Endothelial cell of umbilical vein (primary cell): ENCODE data around the gene CATSPER3. TPM values are rescaled to one million over a fixed set of nuclear protein-coding genes. Genes with fewer than 3 reads are reported as not detected.

Experiments
- BruUV-seq: library from RNA; stranded (reverse); fragments of 400-500 nt; replicated peaks from 2 replicates; lab custom pipeline; 2021; lab: Mats Ljungman, UMichigan
- CTCF ChIA-PET: fragments of 300-600, 350-600 bp; sonication (Branson Sonifier 250); formaldehyde crosslinking; loops from one replicate; lab custom pipeline; 2021; ENCODE audit warnings: antibody characterized with exemption, inconsistent platforms; lab: Charles Lee
- POLR2A ChIA-PET: fragments of 300-600, 350-600 bp; sonication (Branson Sonifier 250); formaldehyde crosslinking; loops from one replicate; lab custom pipeline; 2021; ENCODE audit warnings: antibody characterized with exemption, inconsistent platforms; lab: Charles Lee
- DNase-seq: peaks from one replicate; pipeline ENCODE4 v3.0.0-alpha.2; 2011; ENCODE audit warnings: low read depth, low spot score
- FAIRE-seq: peaks from 2 replicates; lab custom pipeline; 2011; peaks lifted over from hg19 to GRCh38; lab: Jason Lieb, UNC
- H2AFZ ChIP-seq: 2 replicates; pipeline ENCODE4 v1.6.0; 2012; ENCODE audit warnings: low read depth, low read length, control low read depth, inconsistent platforms
- H3K27ac ChIP-seq: 2 replicates; pipeline ENCODE4 v1.5.1; 2011; ENCODE audit warnings: low read depth, mild to moderate bottlenecking, control low read depth, low read length, moderate library complexity; ENCODE audit not compliant: insufficient read depth
- H3K27me3 ChIP-seq, 2 experiments: 2 replicates each; pipeline versions ENCODE4 v1.6.0 to v1.6.1; 2011; ENCODE audit warnings: low read length in 2 of 2, mixed read lengths in 1 of 2; ENCODE audit not compliant: control insufficient read depth in 2 of 2, insufficient read depth in 2 of 2
- H3K36me3 ChIP-seq, 2 experiments: 2 replicates in 1 of 2; 3 replicates in 1 of 2; pipeline ENCODE4 v1.5.1; 2011; ENCODE audit warnings: low read length in 2 of 2, mild to moderate bottlenecking in 1 of 2, moderate library complexity in 1 of 2; ENCODE audit not compliant: control insufficient read depth in 2 of 2, insufficient read depth in 2 of 2; ENCODE audit errors: extremely low read depth in 1 of 2
- H3K4me1 ChIP-seq: 3 replicates; pipeline ENCODE4 v1.5.1; 2011; ENCODE audit warnings: mild to moderate bottlenecking, low read length; ENCODE audit not compliant: control insufficient read depth, insufficient read depth; ENCODE audit errors: extremely low read depth
- H3K4me2 ChIP-seq: 2 replicates; pipeline ENCODE4 v1.6.1; 2011; ENCODE audit warnings: low read length, control low read depth, mixed read lengths; ENCODE audit not compliant: insufficient read depth
- H3K4me3 ChIP-seq, 3 experiments: fragments of 200-600 bp in 1 of 3; sonication (generic), shearing (Covaris generic) in 1 of 3; replicated peaks in 1 of 3; 2 replicates each; pipeline ENCODE4 v1.5.1; 2011 to 2016; ENCODE audit warnings: control low read depth in 3 of 3, low read length in 3 of 3, mild to moderate bottlenecking in 2 of 3, inconsistent platforms in 1 of 3, low read depth in 1 of 3, moderate library complexity in 1 of 3; ENCODE audit not compliant: insufficient read depth in 1 of 3
- H3K79me2 ChIP-seq: 2 replicates; pipeline ENCODE4 v1.6.0; 2012; ENCODE audit warnings: low read length, inconsistent platforms; ENCODE audit not compliant: control insufficient read depth, insufficient read depth
- H3K9ac ChIP-seq: replicated peaks from 2 replicates; pipeline ENCODE3; 2011; ENCODE audit warnings: low read length, control low read depth; ENCODE audit not compliant: insufficient read depth; ENCODE audit errors: extremely low read depth
- H3K9me1 ChIP-seq: replicated peaks from 3 replicates; pipeline ENCODE4 v1.6.0; 2011; ENCODE audit warnings: mild to moderate bottlenecking, low read length; ENCODE audit not compliant: control insufficient read depth, insufficient read depth; ENCODE audit errors: extremely low read depth
- H3K9me3 ChIP-seq: replicated peaks from 2 replicates; pipeline ENCODE4 v1.5.1; 2012; ENCODE audit warnings: low read length, inconsistent platforms; ENCODE audit not compliant: control insufficient read depth, insufficient read depth
- H4K20me1 ChIP-seq: replicated peaks from 2 replicates; pipeline ENCODE3; 2011; ENCODE audit warnings: mild to moderate bottlenecking, low read length; ENCODE audit not compliant: control insufficient read depth, insufficient read depth; ENCODE audit errors: extremely low read depth
- CTCF ChIP-seq, 2 donors: IDR thresholded peaks; 1 replicate in 1 of 2; 2 replicates in 1 of 2; pipeline ENCODE4 v1.5.1; 2011; ENCODE audit warnings: low read length in 2 of 2, mild to moderate bottlenecking in 2 of 2, moderate library complexity in 2 of 2, control low read depth in 1 of 2, inconsistent platforms in 1 of 2, low read depth in 1 of 2; ENCODE audit not compliant: insufficient read depth in 1 of 2; ENCODE audit errors: extremely low read depth in 1 of 2
- EZH2 ChIP-seq: IDR thresholded peaks from 2 replicates; pipeline ENCODE4 v1.6.1; 2012; ENCODE audit warnings: borderline replicate concordance, low read depth, mild to moderate bottlenecking, moderate library complexity, low read length, inconsistent platforms; ENCODE audit not compliant: severe bottlenecking
- FOS ChIP-seq: IDR thresholded peaks from 2 replicates; pipeline ENCODE4 v1.6.1; 2011; ENCODE audit warnings: mild to moderate bottlenecking, low read length, moderate library complexity, borderline replicate concordance; ENCODE audit not compliant: insufficient read depth
- GATA2 ChIP-seq: IDR thresholded peaks from 2 replicates; pipeline ENCODE4 v1.7.0; 2011; ENCODE audit warnings: low read depth, mild to moderate bottlenecking, moderate library complexity, mixed read lengths, low read length; ENCODE audit not compliant: insufficient read length, insufficient read depth
- JUN ChIP-seq: IDR thresholded peaks from 2 replicates; pipeline ENCODE4 v1.6.1; 2011; ENCODE audit warnings: borderline replicate concordance, low read depth; ENCODE audit not compliant: insufficient read length, insufficient read depth
- MAX ChIP-seq: IDR thresholded peaks from 2 replicates; pipeline ENCODE4 v1.6.1; 2011; ENCODE audit not compliant: insufficient read depth, insufficient read length
- MYC ChIP-seq: IDR thresholded peaks from one replicate; pipeline ENCODE4 v1.6.1; 2011; ENCODE audit warnings: mild to moderate bottlenecking, low read depth, low read length
- POLR2A ChIP-seq: IDR thresholded peaks from 2 replicates; pipeline ENCODE4 v1.6.1; 2012; ENCODE audit warnings: low read depth, mild to moderate bottlenecking, control low read depth, low read length
- dilution Hi-C: fragments of 300-500 bp; cut with MboI; formaldehyde crosslinking; loops from one replicate; pipeline ENCODE4 v1.15.0; 2019; ENCODE audit warnings: low sequenced_read_pairs; ENCODE audit not compliant: extremely low pct_ligation_motif_present
- intact Hi-C: fragments of 100-400 bp; cut with micrococcal nuclease; formaldehyde crosslinking; loops from one replicate; pipeline ENCODE4 v1.10.0; 2022
- polyA plus RNA-seq, 4 experiments: library from polyadenylated mRNA; depleted of rRNA in 3 of 4; stranded (reverse) in 3 of 4; unstranded in 1 of 4; fragments of >200 nt; gene quantifications; 2 replicates each; pipeline versions ENCODE4 v1.2.1 to v1.2.3, GENCODE V29; 2011 to 2012; ENCODE audit warnings: missing spikeins in 1 of 4
- total RNA-seq: library from RNA; stranded (reverse); gene quantifications from 2 replicates; pipeline ENCODE4 v1.2.3, GENCODE V29; 2021

The CATSPER3 gene
- total and polyA plus RNA-seq, 2 donors (not counting 3 experiments of a cell fraction or from before 2014, with no cell fraction given) = 0.43 to 0.71 TPM

GRCh38 chr5:135048930-135049329 is 81.2 kb downstream of the CATSPER3 start:
- DNase-seq (no peak), FAIRE-seq (no peak)
- no peak overlapping the region for H3K4me2 ChIP-seq
- no peaks in the 10 kb centered on the region for H3K9me1 ChIP-seq
- H3K36me3 ChIP-seq = no peaks in the 10 kb centered on the region
- no peak overlapping the region for H3K27ac ChIP-seq
- H3K4me1 ChIP-seq = no peaks in the 10 kb centered on the region
- CTCF ChIA-PET = no interaction called here
- H3K79me2 ChIP-seq = no peaks in the 10 kb centered on the region
- no peak for TF ChIP-seq JUN
- TF ChIP-seq MYC = no peak
- TF ChIP-seq CTCF (IDR thresholded peaks at IDR 0.05; ENCODE audit: extremely low read depth in 1 of 2, insufficient read depth in 1 of 2, low read depth in 1 of 2, low read length in 2 of 2) = no peak
- no TSS peak for BruUV-seq
- dilution Hi-C loops = no loop called here
- no peak overlapping the region for H3K9ac ChIP-seq
- intact Hi-C loops = no loop called here
- H4K20me1 ChIP-seq = no peaks in the 10 kb centered on the region
- no peak overlapping the region for H2AFZ ChIP-seq
- H3K27me3 ChIP-seq = peaks cover 52 to 82% of the 10 kb centered on the region in 2 experiments
- H3K4me3 ChIP-seq = no peak overlapping the region
- POLR2A ChIA-PET = no interaction called here
- no peaks in the 10 kb centered on the region for H3K9me3 ChIP-seq

GRCh38 chr5:135050244-135050767 is 82.6 kb downstream of the CATSPER3 start:
- Histone ChIP-seq H3K79me2 (no peaks in the 10 kb centered on the region), H3K36me3 (no peaks in the 10 kb centered on the region), H3K9ac (no peak overlapping the region), H3K4me1 (no peaks in the 10 kb centered on the region), H3K4me2 (no peak overlapping the region), H3K9me3 (no peaks in the 10 kb centered on the region), H4K20me1 (no peaks in the 10 kb centered on the region), H3K4me3 (no peak overlapping the region), H2AFZ (no peak overlapping the region), H3K9me1 (no peaks in the 10 kb centered on the region), H3K27me3 (peaks cover 61 to 80% of the 10 kb centered on the region in 2 experiments), H3K27ac (no peak overlapping the region)
- intact Hi-C loops = no loop called here
- dilution Hi-C loops = no loop called here
- POLR2A ChIA-PET = no interaction called here
- no peak for TF ChIP-seq MAX
- TF ChIP-seq EZH2 = peak; percentile 73
- no peak for TF ChIP-seq FOS
- TF ChIP-seq GATA2 = no peak
- no peak for TF ChIP-seq POLR2A
- TF ChIP-seq CTCF (IDR thresholded peaks at IDR 0.05; ENCODE audit: extremely low read depth in 1 of 2, insufficient read depth in 1 of 2, low read depth in 1 of 2, low read length in 2 of 2) = no peak
- no TSS peak for BruUV-seq
- FAIRE-seq = no peak
- CTCF ChIA-PET = no interaction called here
- DNase-seq = no peak
